HG02870 (cell line): ENCODE measurements around the gene ZNRF1.
"Not testable (repeated sequence)": the region's sequence is repeated elsewhere in the genome, so short reads cannot be mapped to it uniquely, and the experiment has no call there.

Source experiments
- ATAC-seq: cut with Tn5 transposase; IDR thresholded peaks from one replicate; pipeline ENCODE4 v1.9.1; 2021; ENCODE audit warnings: mild to moderate bottlenecking, moderate library complexity; ENCODE audit not compliant: unreplicated experiment

Gene ZNRF1

DNA sequence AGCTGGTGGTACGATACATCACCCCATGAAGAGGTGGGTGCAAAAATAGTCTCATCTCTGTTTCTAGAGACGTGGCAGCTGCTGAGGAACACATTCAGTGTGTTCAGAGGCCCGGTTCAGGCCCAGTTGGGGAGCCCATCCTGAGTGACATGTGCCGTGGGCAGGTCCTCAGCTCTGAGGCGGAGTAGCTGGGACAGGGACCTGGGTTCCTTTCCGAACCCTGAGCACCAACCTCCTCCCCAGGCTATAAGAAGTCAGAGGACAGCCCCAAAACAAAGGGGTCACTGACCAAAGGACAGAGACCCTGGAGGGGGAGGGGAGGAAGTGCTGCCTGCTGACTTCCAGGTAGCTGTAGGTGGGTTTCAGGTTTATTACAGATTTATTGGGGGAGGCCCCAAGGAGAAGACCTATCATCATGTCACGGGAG is 112.7 kb downstream of the ZNRF1 start:
- no peak for ATAC-seq

DNA sequence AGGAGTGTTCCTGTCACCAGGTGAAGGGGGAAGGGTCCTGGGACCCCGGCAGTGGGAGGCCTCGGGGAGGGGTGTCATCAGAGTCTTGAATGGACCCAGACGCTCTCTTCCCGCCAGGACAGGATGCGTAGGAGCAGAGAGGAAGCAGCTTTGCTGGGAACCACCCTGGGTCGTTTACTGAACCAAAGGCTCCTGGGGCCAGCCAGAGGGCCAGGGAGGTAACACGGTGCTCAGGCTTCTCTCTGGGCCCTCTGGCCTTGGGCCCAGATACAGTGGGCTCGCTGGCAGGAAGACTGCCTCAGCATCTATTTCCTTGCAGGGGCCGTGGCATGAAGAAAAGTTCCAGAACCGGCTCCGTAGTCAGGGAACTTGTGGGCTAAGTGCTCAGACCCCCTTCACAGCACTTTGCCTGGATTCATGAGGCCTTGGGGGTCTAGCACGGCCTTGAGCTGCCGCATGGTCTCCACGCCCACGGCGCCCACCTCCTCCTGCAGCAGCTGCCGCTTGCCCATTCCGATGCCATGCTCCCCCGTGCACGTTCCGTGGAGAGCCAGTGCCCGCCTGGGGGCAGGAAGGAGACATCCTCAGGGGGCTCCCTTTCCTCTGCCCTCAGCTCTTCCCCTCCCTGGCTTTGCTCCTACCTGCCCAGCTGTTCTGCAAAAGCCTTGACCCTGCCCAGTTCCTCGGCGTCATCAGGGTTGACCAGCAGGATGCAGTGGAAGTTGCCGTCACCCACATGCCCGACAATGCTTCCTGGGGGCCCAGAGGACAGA is 113.3 kb downstream of the ZNRF1 start:
- no peak for ATAC-seq

DNA sequence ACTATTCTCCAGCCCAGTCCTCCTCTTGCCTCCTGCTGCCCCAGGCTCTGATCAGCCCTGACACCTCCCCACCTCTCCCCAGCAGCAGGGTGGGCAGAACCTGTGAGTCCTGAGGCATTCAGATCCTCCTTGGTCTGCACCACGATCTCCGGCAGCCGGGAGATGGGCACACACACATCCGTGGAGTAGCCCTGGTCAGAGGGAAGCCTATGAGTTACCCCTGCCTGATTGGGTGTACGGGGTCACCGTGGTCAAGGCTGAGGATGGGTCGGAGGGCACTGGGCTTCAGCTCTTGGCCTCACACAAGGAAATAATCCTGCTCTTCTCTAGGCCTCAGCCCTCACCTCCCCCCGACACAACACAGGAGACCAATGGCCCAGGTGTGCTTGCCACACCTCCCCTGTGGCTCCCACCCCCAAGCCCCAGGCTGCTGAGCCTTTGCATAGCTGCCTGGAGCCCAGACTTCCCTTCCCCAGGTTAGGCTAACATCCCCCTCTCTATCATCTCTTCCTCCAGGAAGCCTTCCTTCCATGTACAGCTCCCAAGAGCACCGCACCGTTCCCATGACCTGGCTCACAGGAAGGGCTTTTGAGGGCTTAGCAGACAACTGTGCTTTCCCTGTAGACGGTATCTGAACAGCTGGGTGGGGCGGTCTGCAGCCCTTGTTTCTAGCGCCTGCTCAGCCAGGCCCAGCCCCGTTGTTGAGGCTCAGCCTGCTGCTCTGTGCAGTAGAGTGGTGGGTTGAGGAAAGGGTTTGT is 114.1 kb downstream of the ZNRF1 start:
- ATAC-seq, result no peak

DNA sequence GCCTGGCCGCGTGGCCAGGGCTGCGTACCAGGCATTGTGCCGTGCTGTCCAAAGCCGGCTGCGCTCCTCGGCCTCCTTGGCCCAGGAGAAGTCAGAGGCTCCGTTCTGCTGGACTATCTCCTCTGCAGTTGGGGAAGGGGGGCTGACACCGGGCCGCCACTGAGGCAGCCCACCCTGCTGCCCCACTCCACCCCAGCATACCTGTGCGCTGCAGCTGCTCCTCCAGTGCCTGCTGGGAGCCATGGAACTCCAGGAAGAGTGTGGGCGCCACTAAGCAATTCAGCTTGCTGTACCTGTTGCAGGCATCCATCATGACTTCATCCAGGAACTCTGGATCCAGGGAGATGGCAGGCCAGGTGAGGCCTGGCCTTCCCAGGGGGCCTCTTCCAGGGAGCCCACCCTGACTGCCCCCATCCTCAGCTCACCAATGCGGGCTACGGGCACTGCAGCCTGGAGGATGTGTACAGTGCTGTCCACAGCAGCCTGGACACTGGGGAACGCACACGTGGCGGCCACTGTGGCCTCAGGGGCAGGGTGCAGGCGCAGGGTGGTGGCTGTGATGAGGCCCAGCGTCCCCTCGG is 114.8 kb downstream of the ZNRF1 start:
- no peak for ATAC-seq

DNA sequence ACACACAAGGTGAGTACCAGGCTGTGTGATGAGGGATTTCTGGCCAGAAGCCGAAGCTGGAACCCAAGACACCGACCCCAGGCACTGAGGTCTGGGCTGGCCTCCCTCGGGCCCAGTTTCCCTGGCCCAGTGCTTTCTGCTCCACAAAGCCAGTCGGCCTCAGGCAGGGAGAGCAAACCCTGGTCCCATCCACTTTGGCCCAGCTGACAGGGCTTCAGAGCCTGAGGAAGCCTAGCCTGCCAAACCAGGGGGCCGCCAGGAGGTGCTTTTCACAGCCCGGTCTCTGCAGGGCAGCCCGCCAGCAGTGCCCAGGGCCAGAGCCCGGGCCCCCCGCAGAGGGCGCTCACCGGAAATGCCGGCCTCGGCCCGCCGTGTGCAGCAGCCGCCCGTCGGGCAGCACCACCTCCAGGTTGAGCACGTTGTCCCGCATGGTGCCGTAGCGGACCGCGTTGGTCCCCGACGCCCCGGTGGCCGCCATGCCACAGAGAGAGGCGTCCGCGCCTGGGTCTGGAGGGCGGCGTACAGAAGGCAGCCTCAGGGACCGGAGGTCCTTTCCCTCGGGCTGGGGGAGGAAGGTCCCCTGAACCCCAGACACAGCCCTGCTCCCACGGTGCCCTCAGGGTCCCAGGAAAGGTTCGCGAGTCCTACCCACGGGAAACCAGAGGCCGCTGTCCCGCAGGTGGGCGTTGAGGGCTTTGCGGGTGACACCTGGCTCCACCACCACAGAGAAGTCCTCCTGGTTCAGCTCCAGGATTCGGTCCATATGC is 115.5 kb downstream of the ZNRF1 start:
- ATAC-seq, result no peak

DNA sequence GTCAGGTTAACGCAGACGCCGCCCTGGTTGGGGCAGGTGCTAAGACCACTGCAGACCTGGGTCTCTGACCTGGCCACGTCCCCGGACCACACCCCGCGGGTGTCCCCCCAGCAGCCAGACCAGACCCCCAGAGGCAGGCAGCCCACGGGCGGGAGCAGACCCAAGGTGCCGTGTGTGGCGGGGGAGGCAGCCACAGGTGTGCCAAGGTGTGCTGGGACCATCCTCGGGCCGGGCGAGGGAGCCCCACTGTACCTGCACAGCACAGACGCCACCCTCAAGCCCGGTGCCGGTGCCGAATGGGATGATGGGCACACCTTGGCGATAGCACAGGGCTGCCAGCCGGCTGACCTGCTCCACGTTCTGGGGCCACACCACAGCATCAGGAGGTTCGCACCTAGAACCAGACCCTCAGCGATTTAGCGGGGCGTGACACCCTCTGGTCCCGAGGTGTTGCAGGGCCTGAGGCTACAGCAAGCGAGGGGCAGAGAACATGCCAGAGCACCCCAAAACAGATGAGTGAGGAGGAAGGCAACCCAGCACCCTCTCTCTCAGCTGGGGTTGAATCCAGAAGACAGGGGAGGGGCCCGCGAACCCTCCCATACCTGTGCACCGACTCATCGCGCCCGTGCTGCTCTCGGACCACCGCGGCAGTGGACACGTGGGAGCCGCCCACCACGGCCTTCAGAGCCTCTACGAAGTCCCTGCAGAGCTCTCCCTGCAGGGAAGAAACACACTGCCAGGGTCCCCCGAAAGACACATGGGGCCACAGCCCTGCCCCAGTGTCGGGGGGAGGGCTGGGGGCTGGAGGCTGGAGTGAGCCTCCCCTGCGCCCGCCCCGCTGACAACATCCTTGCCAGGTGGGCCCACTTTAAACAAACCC is 116.4 kb downstream of the ZNRF1 start:
- no peak for ATAC-seq

DNA sequence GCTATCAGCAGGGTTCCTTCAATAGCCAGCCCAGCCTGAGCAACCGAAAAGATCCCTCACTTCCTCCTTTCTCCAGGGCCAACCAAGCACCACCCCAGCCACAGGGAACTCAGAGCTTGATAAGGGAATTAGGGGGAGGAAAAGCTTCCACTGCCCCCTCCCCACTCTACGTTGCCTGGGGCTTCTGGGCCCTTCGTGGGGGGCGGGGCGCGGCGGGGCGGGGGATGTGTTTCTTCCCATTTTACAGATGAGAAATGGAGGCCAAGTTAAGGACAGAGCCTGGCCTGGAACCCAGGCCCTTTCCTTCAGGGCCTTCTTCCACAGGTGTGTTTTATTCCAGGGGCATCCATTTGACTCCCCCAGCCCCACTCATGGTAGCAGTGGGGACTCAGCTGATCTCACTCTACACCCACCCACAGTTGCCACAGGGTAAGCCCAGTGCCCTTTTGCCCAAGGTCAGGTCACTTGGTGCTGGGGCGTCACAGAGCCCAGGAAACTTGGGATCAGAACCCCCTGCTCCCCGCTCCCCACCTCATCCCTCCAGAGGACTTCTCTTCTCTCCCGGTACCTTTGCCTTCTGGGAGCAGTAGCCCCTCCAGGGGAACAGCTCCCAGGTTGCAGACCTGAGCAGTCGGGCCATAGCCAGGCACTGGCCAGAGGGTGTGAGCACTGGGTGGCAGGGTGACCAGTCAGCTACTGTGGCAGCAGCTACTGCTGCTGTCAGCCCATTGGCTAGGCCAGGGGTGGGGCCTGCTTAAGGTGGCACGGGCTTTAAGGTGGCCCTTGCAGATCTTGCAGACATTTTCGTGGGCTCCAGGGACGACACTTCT is 117.5 kb downstream of the ZNRF1 start, which contains the start of gene LDHD:
Gene LDHD (minus strand): TSS at position 700 of the 830 bp plus-strand sequence. CDS start 60 bp downstream, at position 640.
- no peak for ATAC-seq

DNA sequence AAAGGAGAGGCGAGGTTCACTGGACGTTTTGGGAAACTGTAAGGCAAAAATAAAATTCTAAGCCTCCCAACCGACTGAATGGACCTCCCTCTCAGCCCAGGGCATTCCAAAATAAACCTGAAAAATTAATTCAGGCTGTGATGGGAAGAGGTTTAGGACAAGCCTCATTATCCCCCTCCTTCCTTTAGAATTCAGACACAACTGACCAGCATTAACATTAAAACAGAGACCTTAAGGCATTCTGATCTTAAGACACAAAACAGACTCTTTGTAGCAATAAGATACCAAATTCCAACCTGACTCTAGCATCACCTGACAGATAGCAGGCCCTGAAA is 118.1 kb downstream of the ZNRF1 start:
- no peak for ATAC-seq

DNA sequence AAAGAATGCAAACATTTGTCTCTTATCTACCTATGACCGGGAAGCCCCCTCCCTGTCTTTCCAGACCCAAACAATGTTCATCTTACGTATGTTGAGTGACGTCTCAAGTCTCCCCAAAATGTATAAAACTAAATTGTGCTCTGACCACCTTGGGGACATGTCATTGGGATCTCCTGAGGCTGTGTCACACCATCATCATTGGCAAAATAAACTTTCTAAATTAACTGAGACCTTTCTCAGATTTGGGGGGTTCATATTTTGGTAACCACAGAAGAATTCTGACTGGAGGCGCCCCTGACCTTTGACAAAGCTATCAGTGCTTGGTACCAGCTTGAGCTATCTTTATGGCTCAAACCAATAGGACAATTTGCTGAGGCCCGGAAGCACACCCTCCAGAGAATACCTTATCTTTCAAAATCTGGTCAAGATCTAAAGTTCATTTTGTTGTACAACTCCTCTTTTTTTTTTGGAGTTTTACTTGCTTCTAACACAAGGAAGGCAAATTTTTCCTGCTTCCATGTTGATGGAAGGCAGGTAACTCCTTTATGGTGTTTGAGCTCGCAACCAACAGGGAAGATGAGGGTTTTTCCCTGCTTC is 120.2 kb downstream of the ZNRF1 start:
- ATAC-seq, result no peak

DNA sequence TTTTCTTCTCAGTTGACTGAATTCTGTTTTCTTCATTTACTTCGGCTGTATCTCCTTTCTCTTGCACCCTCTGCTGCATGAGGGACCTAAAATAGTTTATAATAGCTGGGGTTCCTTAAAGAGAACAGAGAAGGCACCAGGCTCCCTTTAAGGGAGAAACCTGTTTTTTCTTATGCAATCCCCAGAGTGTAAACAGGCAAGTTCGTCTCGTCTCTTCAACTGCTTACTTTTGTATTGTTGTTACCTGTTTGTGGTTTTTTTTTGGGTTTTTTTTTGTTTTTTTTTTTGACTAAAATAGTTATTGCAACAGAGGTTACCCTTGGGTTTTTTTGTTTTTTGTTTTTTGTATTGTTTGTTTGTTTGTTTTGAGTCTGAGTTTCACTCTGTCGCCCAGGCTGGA is 121.4 kb downstream of the ZNRF1 start:
- ATAC-seq, result no peak

DNA sequence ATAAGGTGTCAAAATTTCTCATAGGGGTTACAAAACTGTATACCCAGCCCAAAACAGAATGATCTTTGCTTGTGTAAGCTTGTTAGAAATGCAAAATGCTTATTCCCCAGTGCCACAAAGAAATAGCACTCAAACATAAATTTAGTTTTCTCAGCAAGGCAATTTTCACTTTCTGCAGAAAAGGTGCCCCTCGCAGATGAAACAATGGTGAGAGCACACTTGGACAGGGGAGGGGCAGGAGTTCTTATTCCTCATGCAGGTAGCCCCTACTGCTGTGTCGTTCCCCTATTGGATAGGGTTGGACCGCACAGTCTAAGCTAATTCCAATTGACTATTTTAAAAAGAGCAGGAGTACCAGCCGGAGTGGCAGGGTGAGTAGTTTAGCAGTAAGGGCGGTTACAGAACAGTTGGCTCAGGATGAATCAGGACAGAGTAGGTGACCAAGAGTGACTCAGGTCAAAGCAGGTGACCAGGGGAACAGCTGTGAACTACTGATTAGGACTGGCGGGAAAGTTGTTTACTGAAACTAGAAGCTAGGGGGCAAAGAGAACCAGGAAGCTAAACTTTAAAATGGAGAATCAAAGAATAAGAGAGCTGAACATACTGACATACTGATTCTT is 123.2 kb downstream of the ZNRF1 start:
- no peak for ATAC-seq

DNA sequence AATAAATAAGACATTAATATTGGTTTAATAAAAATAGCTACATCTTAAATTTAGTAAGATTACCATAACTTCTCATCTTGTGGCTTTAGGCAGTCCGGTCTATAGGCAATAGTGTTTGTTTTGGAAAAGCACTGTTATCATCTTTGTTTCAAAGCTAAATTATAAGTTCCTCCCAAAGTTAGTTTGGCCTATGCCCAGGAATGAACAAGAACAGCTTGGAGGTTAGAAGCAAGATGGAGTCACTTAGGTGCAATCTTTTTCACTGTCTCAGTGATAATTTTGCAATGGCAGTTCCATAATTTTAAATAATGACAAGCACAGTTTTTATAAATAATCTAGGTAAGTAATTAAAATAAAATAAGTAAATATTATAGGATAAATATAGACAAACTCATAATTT is 123.8 kb downstream of the ZNRF1 start:
- no peak for ATAC-seq

DNA sequence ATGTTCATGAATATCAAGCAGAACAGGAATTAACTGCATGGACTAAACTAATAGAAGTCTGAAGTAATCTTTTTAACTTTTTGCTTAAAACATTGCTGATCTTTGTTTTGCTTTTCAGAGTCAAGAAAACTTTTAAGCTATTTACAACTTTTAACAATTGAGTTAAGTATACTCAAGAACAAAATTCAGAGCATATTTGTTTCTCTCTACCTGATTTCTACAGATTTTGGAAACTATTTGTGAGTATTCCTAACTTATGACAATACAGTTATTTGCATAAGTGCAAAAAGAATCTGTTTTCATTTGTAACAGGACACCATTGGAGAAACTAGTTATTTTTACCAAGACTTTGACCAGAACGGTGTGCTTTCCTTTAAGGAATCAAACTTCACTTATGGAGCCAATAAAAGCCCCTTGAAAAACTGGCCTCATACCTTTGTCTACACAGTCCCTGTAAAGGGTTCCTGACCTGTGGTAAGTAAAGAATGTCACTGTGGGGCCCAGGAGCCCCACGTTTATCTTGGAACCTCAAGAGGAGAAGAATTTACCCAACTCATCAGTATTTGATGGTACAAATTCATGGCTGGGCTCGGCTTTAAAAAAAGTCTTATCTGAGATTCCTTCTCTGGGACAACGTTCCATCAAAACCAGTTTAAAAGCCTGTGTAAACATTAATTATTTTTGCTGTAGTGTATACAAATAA is 129.0 kb downstream of the ZNRF1 start:
- no peak for ATAC-seq

DNA sequence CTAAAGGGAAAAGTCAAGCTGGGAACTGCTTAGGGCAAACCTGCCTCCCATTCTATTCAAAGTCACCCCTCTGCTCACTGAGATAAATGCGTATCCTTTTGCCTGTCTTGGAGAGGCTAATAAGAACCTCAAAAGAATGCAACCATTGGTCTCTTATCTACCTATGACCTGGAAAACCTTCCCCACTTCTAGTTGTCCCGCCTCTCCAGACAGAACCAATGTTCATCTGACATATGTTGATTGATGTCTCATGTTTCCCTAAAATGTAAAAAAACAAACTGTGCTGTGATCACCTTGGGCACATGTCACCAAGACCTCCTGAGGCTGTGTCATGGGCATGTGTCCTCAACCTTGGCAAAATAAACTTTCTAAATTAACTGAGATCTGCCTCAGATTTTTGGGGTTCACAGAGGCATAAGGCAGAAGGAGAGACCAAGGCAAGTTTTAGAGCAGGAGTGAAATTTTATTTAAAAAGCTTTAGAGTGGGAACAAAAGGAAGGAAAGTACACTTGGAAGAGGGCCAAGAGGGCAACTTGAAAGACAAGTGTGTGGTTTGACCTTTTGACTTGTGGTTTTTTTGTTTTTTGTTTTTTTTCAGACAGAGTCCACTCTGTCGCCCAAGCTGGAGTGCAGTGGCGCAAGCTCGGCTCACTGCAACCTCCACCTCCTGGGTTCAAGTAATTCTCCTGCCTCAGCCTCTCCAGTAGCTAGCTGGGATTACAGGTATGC is 130.8 kb downstream of the ZNRF1 start:
- ATAC-seq, result not testable (repeated sequence)

DNA sequence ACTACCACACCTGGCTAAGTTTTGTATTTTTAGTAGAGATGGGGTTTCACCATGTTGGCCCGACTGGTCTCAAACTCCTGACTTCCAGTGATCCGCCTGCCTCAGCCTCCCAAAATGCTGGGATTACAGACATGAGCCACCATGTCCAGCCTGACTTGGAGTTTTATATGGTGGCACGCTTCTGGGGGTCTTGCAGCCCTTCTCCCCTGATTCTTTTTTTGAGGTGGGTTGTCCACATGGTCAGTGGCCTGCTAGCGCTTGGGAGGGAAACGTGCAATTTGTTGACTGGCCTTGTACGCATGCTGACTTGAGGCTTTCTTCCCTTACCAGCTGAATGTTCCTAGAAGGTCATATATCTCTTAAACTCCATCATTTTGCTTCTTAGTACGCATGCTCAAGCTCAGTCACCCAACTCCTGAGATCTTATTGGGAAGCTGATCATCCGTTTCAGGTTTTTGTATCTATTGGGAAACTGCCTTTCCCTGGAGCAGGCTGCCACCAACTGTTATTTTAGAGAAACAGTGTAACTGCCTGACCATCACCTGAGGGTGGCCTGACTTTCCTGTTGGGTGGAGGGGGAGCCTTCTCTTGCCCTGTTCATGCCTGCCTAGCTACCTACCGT is 131.4 kb downstream of the ZNRF1 start:
- no peak for ATAC-seq

DNA sequence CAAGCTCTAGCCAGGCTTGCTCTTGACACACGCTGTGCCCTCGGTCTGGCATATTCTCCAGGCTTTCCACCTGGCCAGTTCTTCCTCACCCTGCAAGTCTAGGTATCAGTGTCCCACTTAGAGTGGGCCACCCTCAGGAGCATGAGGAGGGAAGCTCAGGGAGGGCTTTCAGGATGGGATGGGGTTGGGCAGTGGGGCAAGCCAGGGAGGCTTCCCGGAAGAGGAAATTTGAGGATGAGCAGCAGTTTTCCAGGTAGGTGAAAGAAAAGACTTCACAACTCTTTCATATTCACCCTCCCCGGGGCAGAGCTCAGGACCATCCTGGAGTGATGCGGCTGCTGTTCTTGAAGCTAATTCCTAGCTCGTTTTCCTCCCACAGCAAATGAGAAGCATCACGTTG is 132.3 kb downstream of the ZNRF1 start:
- no peak for ATAC-seq

DNA sequence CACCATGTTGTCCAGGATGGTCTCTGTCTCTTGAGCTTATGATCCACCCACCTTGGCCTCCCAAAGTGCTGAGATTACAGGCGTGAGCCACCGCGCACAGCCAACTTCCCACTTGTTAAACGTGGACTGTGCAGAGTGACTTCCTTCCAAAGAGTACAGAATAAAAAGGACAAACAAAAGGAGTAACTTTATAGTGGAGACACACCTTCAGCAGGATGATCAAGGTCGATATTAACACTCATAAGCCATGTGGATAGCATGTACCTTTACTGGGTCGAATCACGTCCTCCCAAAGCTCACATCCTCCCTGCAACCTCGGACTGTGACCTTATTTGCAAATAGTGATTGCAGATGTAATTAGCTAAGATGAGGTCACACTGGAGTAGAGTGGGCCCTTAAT is 139.4 kb downstream of the ZNRF1 start:
- no peak for ATAC-seq
